GM12878 (cell line): ENCODE data around the gene C16orf92.

ENCODE experiments used
- BRCA1 ChIP-seq: IDR thresholded peaks from 2 replicates; pipeline ENCODE4 v1.6.1; 2011; ENCODE audit warnings: low read depth, low read length, improper control_type of control experiment
- CREB1 ChIP-seq: IDR thresholded peaks from 2 replicates; pipeline ENCODE4 v1.6.1; 2012; ENCODE audit warnings: low read depth, mild to moderate bottlenecking, inconsistent platforms
- EZH2 ChIP-seq: IDR thresholded peaks from 2 replicates; pipeline ENCODE4 v1.6.1; 2012; ENCODE audit warnings: low read depth, mild to moderate bottlenecking, control low read depth, inconsistent platforms, low read length, borderline replicate concordance; ENCODE audit not compliant: control insufficient read depth
- POLR2A ChIP-seq: IDR thresholded peaks from 2 replicates; pipeline ENCODE4 v1.6.1; 2011; ENCODE audit warnings: low read depth, mild to moderate bottlenecking, low read length
- RAD21 ChIP-seq: IDR thresholded peaks from 2 replicates; pipeline ENCODE4 v1.6.1; 2011; ENCODE audit warnings: mild to moderate bottlenecking, low read depth, low read length, moderate library complexity; ENCODE audit not compliant: insufficient read depth
- TCF7 ChIP-seq: IDR thresholded peaks from 2 replicates; pipeline ENCODE4 v1.6.1; 2014; ENCODE audit warnings: antibody characterized with exemption, borderline replicate concordance
- TF ChIP-seq, protein P1 (sequence below), 3 experiments: IDR thresholded peaks in 2 of 3; conservative IDR thresholded peaks in 1 of 3; 2 replicates each; pipeline ENCODE4 v1.5.1; 2011; ENCODE audit warnings: low read depth in 3 of 3, low read length in 3 of 3, mild to moderate bottlenecking in 3 of 3, control low read depth in 2 of 3, moderate library complexity in 2 of 3, inconsistent platforms in 1 of 3, mixed read lengths in 1 of 3; ENCODE audit not compliant: control insufficient read depth in 2 of 3, insufficient read depth in 1 of 3; ENCODE audit errors: extremely low read depth in 1 of 3
- TF ChIP-seq, protein P2 (sequence below): IDR thresholded peaks from 2 replicates; pipeline ENCODE4 v1.6.1; 2011; ENCODE audit warnings: mild to moderate bottlenecking, low read depth, low read length, moderate library complexity; ENCODE audit not compliant: insufficient replicate concordance
- TF ChIP-seq, protein P3 (sequence below): IDR thresholded peaks from 2 replicates; pipeline ENCODE4 v1.6.1; 2011; ENCODE audit warnings: low read depth, mild to moderate bottlenecking, low read length, moderate library complexity, borderline replicate concordance; ENCODE audit errors: extremely low read depth
- TF ChIP-seq, protein P4 (sequence below): IDR thresholded peaks from 2 replicates; pipeline ENCODE4 v1.6.1; 2012; ENCODE audit warnings: mild to moderate bottlenecking, low read depth, low read length

- TF ChIP-seq, protein P1, sequence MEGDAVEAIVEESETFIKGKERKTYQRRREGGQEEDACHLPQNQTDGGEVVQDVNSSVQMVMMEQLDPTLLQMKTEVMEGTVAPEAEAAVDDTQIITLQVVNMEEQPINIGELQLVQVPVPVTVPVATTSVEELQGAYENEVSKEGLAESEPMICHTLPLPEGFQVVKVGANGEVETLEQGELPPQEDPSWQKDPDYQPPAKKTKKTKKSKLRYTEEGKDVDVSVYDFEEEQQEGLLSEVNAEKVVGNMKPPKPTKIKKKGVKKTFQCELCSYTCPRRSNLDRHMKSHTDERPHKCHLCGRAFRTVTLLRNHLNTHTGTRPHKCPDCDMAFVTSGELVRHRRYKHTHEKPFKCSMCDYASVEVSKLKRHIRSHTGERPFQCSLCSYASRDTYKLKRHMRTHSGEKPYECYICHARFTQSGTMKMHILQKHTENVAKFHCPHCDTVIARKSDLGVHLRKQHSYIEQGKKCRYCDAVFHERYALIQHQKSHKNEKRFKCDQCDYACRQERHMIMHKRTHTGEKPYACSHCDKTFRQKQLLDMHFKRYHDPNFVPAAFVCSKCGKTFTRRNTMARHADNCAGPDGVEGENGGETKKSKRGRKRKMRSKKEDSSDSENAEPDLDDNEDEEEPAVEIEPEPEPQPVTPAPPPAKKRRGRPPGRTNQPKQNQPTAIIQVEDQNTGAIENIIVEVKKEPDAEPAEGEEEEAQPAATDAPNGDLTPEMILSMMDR (IDR thresholded peaks at IDR 0.05 in 2 of 3, conservative IDR thresholded peaks at IDR 0.05 in 1 of 3; ENCODE audit: control insufficient read depth in 2 of 3, extremely low read depth in 1 of 3, insufficient read depth in 1 of 3, low read depth in 3 of 3, low read length in 3 of 3): no peak
- TF ChIP-seq TCF7: no peak
- TF ChIP-seq, protein P2, sequence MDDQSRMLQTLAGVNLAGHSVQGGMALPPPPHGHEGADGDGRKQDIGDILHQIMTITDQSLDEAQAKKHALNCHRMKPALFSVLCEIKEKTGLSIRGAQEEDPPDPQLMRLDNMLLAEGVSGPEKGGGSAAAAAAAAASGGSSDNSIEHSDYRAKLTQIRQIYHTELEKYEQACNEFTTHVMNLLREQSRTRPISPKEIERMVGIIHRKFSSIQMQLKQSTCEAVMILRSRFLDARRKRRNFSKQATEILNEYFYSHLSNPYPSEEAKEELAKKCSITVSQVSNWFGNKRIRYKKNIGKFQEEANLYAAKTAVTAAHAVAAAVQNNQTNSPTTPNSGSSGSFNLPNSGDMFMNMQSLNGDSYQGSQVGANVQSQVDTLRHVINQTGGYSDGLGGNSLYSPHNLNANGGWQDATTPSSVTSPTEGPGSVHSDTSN: no peak
- TF ChIP-seq BRCA1: no peak
- TF ChIP-seq CREB1: no peak
- TF ChIP-seq, protein P3, sequence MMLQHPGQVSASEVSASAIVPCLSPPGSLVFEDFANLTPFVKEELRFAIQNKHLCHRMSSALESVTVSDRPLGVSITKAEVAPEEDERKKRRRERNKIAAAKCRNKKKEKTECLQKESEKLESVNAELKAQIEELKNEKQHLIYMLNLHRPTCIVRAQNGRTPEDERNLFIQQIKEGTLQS: no peak
- no peak for TF ChIP-seq POLR2A
- TF ChIP-seq RAD21: no peak
- TF ChIP-seq EZH2: no peak
- TF ChIP-seq, protein P4, sequence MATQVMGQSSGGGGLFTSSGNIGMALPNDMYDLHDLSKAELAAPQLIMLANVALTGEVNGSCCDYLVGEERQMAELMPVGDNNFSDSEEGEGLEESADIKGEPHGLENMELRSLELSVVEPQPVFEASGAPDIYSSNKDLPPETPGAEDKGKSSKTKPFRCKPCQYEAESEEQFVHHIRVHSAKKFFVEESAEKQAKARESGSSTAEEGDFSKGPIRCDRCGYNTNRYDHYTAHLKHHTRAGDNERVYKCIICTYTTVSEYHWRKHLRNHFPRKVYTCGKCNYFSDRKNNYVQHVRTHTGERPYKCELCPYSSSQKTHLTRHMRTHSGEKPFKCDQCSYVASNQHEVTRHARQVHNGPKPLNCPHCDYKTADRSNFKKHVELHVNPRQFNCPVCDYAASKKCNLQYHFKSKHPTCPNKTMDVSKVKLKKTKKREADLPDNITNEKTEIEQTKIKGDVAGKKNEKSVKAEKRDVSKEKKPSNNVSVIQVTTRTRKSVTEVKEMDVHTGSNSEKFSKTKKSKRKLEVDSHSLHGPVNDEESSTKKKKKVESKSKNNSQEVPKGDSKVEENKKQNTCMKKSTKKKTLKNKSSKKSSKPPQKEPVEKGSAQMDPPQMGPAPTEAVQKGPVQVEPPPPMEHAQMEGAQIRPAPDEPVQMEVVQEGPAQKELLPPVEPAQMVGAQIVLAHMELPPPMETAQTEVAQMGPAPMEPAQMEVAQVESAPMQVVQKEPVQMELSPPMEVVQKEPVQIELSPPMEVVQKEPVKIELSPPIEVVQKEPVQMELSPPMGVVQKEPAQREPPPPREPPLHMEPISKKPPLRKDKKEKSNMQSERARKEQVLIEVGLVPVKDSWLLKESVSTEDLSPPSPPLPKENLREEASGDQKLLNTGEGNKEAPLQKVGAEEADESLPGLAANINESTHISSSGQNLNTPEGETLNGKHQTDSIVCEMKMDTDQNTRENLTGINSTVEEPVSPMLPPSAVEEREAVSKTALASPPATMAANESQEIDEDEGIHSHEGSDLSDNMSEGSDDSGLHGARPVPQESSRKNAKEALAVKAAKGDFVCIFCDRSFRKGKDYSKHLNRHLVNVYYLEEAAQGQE: no peak
Observed at GRCh38 chr16:30031477-30031918, 8.5 kb downstream of the C16orf92 start.
